Glutamatergic neuron (in vitro differentiated cells): Measurements from ENCODE around the gene DCAF8. TPM values are rescaled to one million over a fixed set of nuclear protein-coding genes. Genes with fewer than 3 reads are reported as not detected.
A peak's percentile ranks its signal among the peaks of the same experiment; 100 is the strongest.

Experiments
- DNase-seq: peaks from one replicate; pipeline ENCODE4 v3.0.0; 2022
- H3K27ac Mint-ChIP-seq: one replicate; pipeline ENCODE4 v1.8.0; 2020; ENCODE audit warnings: mild to moderate bottlenecking, mixed read lengths, inconsistent platforms; ENCODE audit not compliant: unreplicated experiment
- H3K27me3 Mint-ChIP-seq: one replicate; pipeline ENCODE4 v1.8.0; 2020; ENCODE audit warnings: mild to moderate bottlenecking, moderate library complexity, mixed read lengths, inconsistent platforms; ENCODE audit not compliant: unreplicated experiment
- H3K36me3 Mint-ChIP-seq: one replicate; pipeline ENCODE4 v1.8.0; 2020; ENCODE audit warnings: mild to moderate bottlenecking, mixed read lengths, inconsistent platforms; ENCODE audit not compliant: unreplicated experiment
- H3K4me1 Mint-ChIP-seq: one replicate; pipeline ENCODE4 v1.8.0; 2020; ENCODE audit warnings: mild to moderate bottlenecking, low read depth, mixed read lengths, inconsistent platforms; ENCODE audit not compliant: unreplicated experiment
- H3K4me3 Mint-ChIP-seq: one replicate; pipeline ENCODE4 v1.8.0; 2020; ENCODE audit warnings: mild to moderate bottlenecking, mixed read lengths, inconsistent platforms; ENCODE audit not compliant: unreplicated experiment
- H3K9me3 Mint-ChIP-seq: one replicate; pipeline ENCODE4 v1.8.0; 2020; ENCODE audit warnings: mild to moderate bottlenecking, moderate library complexity, mixed read lengths, inconsistent platforms; ENCODE audit not compliant: unreplicated experiment
- total RNA-seq: library from RNA; stranded (reverse); fragmentation: NEBNext Ultra II Directional; extraction: Animal tissue kit (Norgen Biotek cat#: 25700); gene quantifications from one replicate; pipeline ENCODE4 v1.2.1, GENCODE V29; 2021; ENCODE audit not compliant: unreplicated experiment
- TF ChIP-seq, protein P1 (sequence below): fragments of 200-600 bp; sonication (generic); IDR thresholded peaks from one replicate; pipeline ENCODE4 v1.5.0; 2021; ENCODE audit not compliant: partially characterized antibody, unreplicated experiment

DCAF8 gene
- total RNA-seq, 1 donor from 2014 or later = 146 TPM

DNA sequence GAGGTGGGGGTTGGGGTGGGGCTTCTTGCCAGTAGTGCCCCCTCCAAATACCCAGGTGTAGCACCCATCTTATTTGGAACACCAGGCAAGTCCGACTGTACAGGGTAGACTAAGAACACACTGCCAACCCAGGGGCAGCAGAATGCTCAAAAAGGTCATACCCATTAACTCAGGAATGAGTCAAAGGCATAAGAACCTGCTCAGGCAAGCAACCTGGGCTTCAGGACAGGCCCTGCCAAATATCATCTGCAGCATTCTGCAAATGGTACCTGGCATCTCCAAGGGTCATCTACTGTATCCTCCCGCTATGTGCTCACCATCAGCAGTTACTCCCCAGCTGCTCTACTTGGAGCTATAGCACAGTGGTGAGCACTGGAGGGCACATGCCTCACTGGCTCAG, 37.7 kb downstream of the DCAF8 start:
- no peak overlapping the region for H3K4me3 Mint-ChIP-seq
- H3K9me3 Mint-ChIP-seq = no peaks in the 10 kb centered on the region
- TF ChIP-seq, protein P1, sequence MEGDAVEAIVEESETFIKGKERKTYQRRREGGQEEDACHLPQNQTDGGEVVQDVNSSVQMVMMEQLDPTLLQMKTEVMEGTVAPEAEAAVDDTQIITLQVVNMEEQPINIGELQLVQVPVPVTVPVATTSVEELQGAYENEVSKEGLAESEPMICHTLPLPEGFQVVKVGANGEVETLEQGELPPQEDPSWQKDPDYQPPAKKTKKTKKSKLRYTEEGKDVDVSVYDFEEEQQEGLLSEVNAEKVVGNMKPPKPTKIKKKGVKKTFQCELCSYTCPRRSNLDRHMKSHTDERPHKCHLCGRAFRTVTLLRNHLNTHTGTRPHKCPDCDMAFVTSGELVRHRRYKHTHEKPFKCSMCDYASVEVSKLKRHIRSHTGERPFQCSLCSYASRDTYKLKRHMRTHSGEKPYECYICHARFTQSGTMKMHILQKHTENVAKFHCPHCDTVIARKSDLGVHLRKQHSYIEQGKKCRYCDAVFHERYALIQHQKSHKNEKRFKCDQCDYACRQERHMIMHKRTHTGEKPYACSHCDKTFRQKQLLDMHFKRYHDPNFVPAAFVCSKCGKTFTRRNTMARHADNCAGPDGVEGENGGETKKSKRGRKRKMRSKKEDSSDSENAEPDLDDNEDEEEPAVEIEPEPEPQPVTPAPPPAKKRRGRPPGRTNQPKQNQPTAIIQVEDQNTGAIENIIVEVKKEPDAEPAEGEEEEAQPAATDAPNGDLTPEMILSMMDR = no peak
- DNase-seq = no peak
- H3K27ac Mint-ChIP-seq = no peak overlapping the region
- H3K27me3 Mint-ChIP-seq = no peaks in the 10 kb centered on the region
- H3K36me3 Mint-ChIP-seq = no peaks in the 10 kb centered on the region
- no peaks in the 10 kb centered on the region for H3K4me1 Mint-ChIP-seq

DNA sequence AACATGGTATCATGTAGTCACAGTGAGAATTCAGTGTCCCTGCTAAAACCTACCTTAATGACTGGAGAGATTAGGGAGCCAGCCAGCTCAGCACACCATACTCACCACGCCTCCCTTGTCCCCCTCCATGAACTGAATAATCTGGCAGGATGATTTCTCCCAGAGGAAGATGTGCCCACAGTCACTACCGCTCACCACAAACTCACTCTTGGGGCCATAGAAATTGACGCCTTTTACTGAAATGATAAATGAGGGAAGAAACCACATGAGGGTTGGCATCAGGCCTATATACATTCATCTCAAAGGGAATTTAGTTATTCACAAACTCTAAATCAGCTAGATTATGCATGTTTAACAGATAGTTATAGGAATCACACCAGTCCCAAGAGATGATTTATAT, 39.8 kb downstream of the DCAF8 start:
- H3K9me3 Mint-ChIP-seq = no peaks in the 10 kb centered on the region
- DNase-seq = no peak
- no peaks in the 10 kb centered on the region for H3K36me3 Mint-ChIP-seq
- no peaks in the 10 kb centered on the region for H3K27me3 Mint-ChIP-seq
- TF ChIP-seq, protein P1 = no peak
- peaks cover 4% of the 10 kb centered on the region for H3K4me1 Mint-ChIP-seq
- H3K27ac Mint-ChIP-seq = no peak overlapping the region
- H3K4me3 Mint-ChIP-seq = no peak overlapping the region

DNA sequence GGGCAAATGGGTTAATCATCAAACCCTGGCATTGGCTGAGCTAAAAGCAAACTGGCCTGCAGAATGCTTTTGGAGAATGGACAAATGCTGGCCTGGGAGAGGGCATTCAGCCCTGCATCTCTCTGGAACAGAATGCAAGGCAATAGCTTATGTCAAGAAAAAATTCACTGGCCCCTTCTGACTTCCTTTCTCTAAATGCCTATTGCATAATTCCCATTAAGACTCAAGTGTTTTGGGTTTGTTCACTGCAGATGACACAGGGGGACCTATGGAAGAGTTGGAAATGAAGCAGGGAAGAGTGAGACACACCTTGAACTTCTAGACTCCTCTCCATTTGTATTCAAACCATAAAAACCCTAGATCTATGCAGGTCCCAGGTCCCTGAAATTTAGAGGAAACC, 41.3 kb downstream of the DCAF8 start:
- Mint-ChIP-seq H3K4me1 (peaks cover 4% of the 10 kb centered on the region), H3K27ac (no peak overlapping the region), H3K27me3 (no peaks in the 10 kb centered on the region), H3K9me3 (no peaks in the 10 kb centered on the region), H3K4me3 (no peak overlapping the region), H3K36me3 (no peaks in the 10 kb centered on the region)
- TF ChIP-seq, protein P1 = no peak
- no peak for DNase-seq

DNA sequence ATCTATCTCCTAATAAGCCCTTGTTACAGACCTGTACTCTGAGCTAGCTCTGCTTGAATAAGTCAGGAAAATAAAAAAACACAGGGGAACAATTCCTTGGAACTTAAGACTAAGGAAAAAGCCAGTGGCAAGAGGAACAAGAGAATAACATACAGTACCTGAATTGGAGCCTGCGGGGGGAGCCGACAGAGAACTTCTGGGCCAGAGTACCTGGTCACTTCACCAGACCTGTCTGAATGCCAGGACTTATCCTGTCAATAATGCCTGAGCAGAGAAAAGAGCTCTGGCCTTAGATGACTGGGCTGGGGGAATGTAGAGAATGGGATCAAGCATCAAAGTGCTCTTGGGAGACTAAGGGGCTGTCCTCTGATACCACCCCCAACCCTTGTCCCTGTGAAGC, 42.0 kb downstream of the DCAF8 start:
- Mint-ChIP-seq H3K27ac (no peak overlapping the region), H3K4me1 (peaks cover 4% of the 10 kb centered on the region), H3K36me3 (no peaks in the 10 kb centered on the region), H3K27me3 (no peaks in the 10 kb centered on the region), H3K9me3 (no peaks in the 10 kb centered on the region), H3K4me3 (no peak overlapping the region)
- TF ChIP-seq, protein P1 = no peak
- no peak for DNase-seq

DNA sequence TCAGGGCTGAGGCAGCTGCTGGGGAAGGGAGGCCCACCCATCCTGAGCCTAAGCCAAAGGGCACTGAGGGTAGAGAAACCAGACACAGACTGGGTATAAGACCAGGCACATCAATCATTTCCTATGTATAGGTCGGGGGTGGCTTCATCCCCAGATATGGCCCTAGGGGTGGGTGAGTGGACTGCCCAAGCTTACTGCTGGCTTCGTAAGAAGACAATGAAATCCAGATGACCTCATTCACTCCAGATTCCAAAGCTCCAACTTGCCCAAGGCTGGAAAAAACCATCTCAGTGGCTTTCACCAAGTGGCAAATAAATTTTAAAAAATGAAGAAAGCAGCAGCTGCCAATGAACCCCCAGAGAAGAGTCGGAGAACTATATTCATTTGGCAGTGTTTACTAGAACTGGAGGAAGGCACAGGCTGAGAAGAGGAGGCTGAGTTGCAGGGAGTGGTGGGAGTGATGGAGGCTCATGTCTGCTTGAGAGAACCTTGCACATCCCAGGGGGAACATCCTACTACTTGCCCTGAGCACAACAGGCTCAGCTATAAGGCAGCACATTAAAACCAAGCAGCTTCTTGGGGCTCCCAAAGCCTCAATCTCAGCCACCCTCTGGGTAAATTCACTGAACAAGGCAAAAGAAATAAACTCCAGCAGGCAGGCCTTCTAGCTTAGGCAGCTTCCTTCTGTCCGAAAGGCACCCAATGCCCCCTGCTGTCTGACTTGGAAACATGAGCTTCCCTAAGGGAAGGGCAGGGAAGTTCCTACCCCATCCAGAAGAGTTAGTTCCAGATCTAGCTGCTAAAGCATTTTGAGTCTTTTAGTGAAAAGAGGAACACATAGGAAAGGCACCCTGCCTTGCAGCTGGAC, 43.1 kb downstream of the DCAF8 start:
- Mint-ChIP-seq H3K4me1 (peaks cover 4% of the 10 kb centered on the region), H3K9me3 (no peaks in the 10 kb centered on the region), H3K36me3 (no peaks in the 10 kb centered on the region), H3K4me3 (no peak overlapping the region), H3K27ac (no peak overlapping the region), H3K27me3 (no peaks in the 10 kb centered on the region)
- TF ChIP-seq, protein P1 = peak; percentile 17
- DNase-seq = peak; percentile 53
